ENCODE measurements around the gene SUN5. TPM values are rescaled to one million over a fixed set of nuclear protein-coding genes. Genes with fewer than 3 reads are reported as not detected.

Gene SUN5
- total and polyA plus RNA-seq, 8 donors, result not detected

- H3K27me3 ChIP-seq, result no peaks in the 10 kb centered on the region
- WGBS, 2 donors, result 79 to 81% methylated on average over 4 of the region's 4 CpGs
- no peak for FAIRE-seq
- no peaks in the 10 kb centered on the region for H3K36me3 ChIP-seq
- H3K4me3 ChIP-seq, result no peak overlapping the region
- no peak for ATAC-seq
- H3K4me1 ChIP-seq, result no peaks in the 10 kb centered on the region
- peak in 2 of 6 donors; percentile 1 to 29 for DNase-seq
- no peak for TF ChIP-seq CTCF (IDR thresholded peaks at IDR 0.05)
- intact Hi-C loops (cut with DNase I), result no loop called here
- H3K9me3 ChIP-seq, result no peaks in the 10 kb centered on the region
- no peak overlapping the region for H3K27ac ChIP-seq
Observed at GRCh38 chr20:32966382-32966781, 37.9 kb downstream of the SUN5 start.

DNA sequence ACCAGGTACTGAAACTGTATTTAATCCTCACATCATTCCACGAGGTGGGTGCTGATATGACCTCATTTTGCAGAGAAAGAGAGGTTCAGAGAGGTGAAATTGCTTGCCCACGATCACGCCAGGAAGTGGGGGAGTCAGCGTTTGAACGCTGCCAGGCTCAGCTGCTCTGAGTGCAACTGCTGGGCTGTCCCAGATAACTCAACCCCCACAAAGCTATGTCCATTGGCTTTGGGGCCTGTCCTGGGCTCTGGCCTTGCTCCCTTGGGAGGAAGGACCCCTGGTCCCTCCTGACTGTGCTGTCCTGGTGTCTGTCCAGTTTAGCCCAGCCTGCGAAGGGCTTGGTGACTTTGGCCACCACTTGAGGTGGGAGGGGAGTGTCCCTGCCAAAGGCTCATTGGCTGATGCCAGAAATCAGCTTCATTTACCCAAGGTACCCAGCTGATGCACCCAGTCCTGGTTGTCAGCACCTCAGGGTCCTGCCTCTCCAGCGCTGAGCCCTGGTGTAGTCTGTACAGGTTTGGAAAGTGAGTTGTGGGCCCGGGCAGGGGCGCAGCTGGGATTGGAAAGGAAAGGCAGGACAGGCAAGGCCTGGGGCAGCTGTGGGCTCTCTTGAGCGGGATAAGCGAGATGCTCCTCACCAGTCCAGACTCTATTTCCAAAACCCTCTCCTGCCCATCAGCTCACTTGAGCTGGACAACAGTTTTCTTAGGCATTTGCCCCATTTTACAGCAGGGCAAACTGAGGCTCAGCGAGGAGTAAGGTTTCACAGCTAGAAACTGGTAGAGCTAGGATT is 38.5 kb downstream of the SUN5 start:
- H3K27ac ChIP-seq, result no peak overlapping the region
- no peak overlapping the region for H3K4me3 ChIP-seq
- ATAC-seq (no peak), FAIRE-seq (no peak), DNase-seq (peak in 2 of 6 donors; percentile 5 to 25)
- no peaks in the 10 kb centered on the region for H3K27me3 ChIP-seq
- H3K9me3 ChIP-seq, result no peaks in the 10 kb centered on the region
- WGBS, 2 donors, result 67 to 69% methylated on average over 12 of the region's 12 CpGs
- intact Hi-C loops (cut with DNase I), result no loop called here
- H3K36me3 ChIP-seq, result no peaks in the 10 kb centered on the region
- H3K4me1 ChIP-seq, result no peaks in the 10 kb centered on the region
- TF ChIP-seq CTCF (IDR thresholded peaks at IDR 0.05), result no peak

DNA sequence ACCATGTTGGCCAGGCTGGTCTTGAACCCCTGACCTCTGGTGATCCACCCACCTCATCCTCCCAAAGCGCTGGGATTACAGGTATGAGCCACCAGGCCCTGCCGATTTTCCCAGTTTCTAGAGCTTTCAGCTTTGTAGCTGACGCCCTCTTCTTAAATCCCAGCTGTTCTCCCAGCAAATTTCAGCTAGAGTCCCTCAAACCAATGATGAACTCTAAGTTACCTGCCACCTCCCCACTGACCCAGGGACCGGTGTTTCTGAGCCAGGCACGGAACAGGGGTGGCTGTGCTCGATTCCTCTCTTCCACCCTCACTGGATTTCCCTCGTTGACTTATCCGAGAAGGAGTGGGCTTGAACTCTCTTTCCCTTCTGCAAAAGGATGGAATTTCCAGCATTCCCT is 39.1 kb downstream of the SUN5 start:
- no peak overlapping the region for H3K27ac ChIP-seq
- no peaks in the 10 kb centered on the region for H3K9me3 ChIP-seq
- no peak overlapping the region for H3K4me3 ChIP-seq
- DNase-seq, result no peak
- no peak for FAIRE-seq
- 66 to 79% methylated on average over 8 of the region's 8 CpGs for WGBS, 2 donors
- TF ChIP-seq CTCF (IDR thresholded peaks at IDR 0.05), result no peak
- H3K27me3 ChIP-seq, result no peaks in the 10 kb centered on the region
- ATAC-seq, result no peak
- H3K36me3 ChIP-seq, result no peaks in the 10 kb centered on the region
- H3K4me1 ChIP-seq, result no peaks in the 10 kb centered on the region
- intact Hi-C loops (cut with DNase I), result no loop called here

GRCh38 chr20:32964575-32964974 is 39.7 kb downstream of the SUN5 start:
- DNase-seq, result peak in 1 of 6 donors; percentile 2

More at GRCh38 chr20:32964575-32964974, 39.7 kb downstream of the SUN5 start:
- Histone ChIP-seq H3K4me1 (no peaks in the 10 kb centered on the region), H3K36me3 (no peaks in the 10 kb centered on the region), H3K4me3 (no peak overlapping the region), H3K27me3 (no peaks in the 10 kb centered on the region), H3K9me3 (no peaks in the 10 kb centered on the region), H3K27ac (no peak overlapping the region)
- TF ChIP-seq CTCF (IDR thresholded peaks at IDR 0.05), result no peak
- ATAC-seq (no peak), FAIRE-seq (no peak)
- intact Hi-C loops (cut with DNase I), result no loop called here
- WGBS, 2 donors, result 78 to 86% methylated on average over 6 of the region's 6 CpGs
